Umbilical cord (tissue), 2 donors: ENCODE results near the gene PPFIA2. TPM values are rescaled to one million over a fixed set of nuclear protein-coding genes. Genes with fewer than 3 reads are reported as not detected.
"Not testable (repeated sequence)": the region's sequence is repeated elsewhere in the genome, so short reads cannot be mapped to it uniquely, and the experiment has no call there.

Experiments used
- DNase-seq: peaks from one replicate; pipeline ENCODE4 v3.0.0-alpha.2; 2015; ENCODE audit warnings: low spot score
- total RNA-seq: library from RNA; depleted of rRNA; stranded (reverse); fragments of >200 nt; gene quantifications from one replicate; pipeline ENCODE4 v1.2.3, GENCODE V29; 2014; ENCODE audit warnings: low replicate concordance; ENCODE audit not compliant: insufficient read depth

Gene PPFIA2
- total RNA-seq, 1 donor from 2014 or later = 20.5 TPM

DNA sequence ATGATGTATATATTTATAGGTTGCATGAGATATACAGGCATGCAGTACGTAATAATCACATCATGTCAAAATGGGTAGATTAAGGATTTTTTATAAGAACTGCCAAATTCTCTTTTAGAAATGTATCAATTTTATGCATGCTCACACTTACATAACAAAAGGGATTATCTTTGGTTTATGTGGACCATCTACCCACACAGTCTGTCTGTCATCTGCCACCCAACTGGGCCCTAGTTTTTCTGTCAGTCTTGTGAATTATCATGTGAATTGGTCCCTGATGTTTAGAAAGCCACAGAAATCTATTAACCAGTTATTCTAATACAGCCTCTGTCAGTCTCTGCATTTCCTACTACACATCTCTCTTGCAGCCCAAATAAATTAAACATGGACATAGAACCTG lies 547.8 kb downstream of the PPFIA2 start:
- DNase-seq = no peak

GRCh38 chr12:81209772-81210225 lies 549.4 kb downstream of the PPFIA2 start:
- not testable (repeated sequence) for DNase-seq

GRCh38 chr12:81209012-81209411 lies 550.1 kb downstream of the PPFIA2 start:
- DNase-seq = peak; percentile 25

GRCh38 chr12:81208187-81208911 lies 550.8 kb downstream of the PPFIA2 start:
- DNase-seq = no peak
